Smooth muscle cell (in vitro differentiated cells): Measurements from ENCODE around the gene FAM217B. TPM values are rescaled to one million over a fixed set of nuclear protein-coding genes. Genes with fewer than 3 reads are reported as not detected.

Experiments
- DNase-seq: peaks from one replicate; lab custom pipeline; 2025; ENCODE audit not compliant: unreplicated experiment; lab: John Stamatoyannopoulos, UW
- H2AFZ ChIP-seq: fragments of 200-600 bp; sonication (generic); 2 replicates; pipeline ENCODE4 v1.6.0; 2016; ENCODE audit warnings: antibody characterized with exemption, low read depth, mild to moderate bottlenecking
- H3F3A ChIP-seq: fragments of 200-600 bp; sonication (generic); 2 replicates; pipeline ENCODE4 v1.6.0; 2017; ENCODE audit warnings: antibody characterized with exemption, low read depth
- H3K27ac ChIP-seq: fragments of 200-600 bp; sonication (generic); 2 replicates; pipeline ENCODE4 v1.5.1; 2016; ENCODE audit warnings: low read depth, mild to moderate bottlenecking
- H3K27me3 ChIP-seq: fragments of 200-600 bp; sonication (generic); 2 replicates; pipeline ENCODE4 v1.6.1; 2016; ENCODE audit warnings: low read depth, mild to moderate bottlenecking
- H3K36me3 ChIP-seq: fragments of 200-600 bp; sonication (generic); 2 replicates; pipeline ENCODE4 v1.5.1; 2016; ENCODE audit warnings: low read depth
- H3K4me1 ChIP-seq: fragments of 200-600 bp; sonication (generic); 2 replicates; pipeline ENCODE4 v1.5.1; 2016; ENCODE audit warnings: low read depth
- H3K4me2 ChIP-seq: fragments of 200-600 bp; sonication (generic); 2 replicates; pipeline ENCODE4 v1.6.0; 2016; ENCODE audit warnings: mild to moderate bottlenecking
- H3K4me3 ChIP-seq: fragments of 200-600 bp; sonication (generic); 2 replicates; pipeline ENCODE4 v1.5.1; 2016; ENCODE audit warnings: mild to moderate bottlenecking
- H3K79me2 ChIP-seq: fragments of 200-600 bp; sonication (generic); 2 replicates; pipeline ENCODE4 v1.6.0; 2016; ENCODE audit warnings: low read depth, mild to moderate bottlenecking
- H3K9ac ChIP-seq: fragments of 200-600 bp; sonication (generic); 2 replicates; pipeline ENCODE4 v1.6.0; 2016; ENCODE audit warnings: low read depth
- H3K9me3 ChIP-seq: fragments of 200-600 bp; sonication (generic); replicated peaks from 2 replicates; pipeline ENCODE4 v1.5.1; 2016; ENCODE audit warnings: low read depth
- H4K20me1 ChIP-seq: fragments of 200-600 bp; sonication (generic); 2 replicates; pipeline ENCODE4 v1.6.0; 2016; ENCODE audit warnings: low read depth
- WGBS: methylation state at CpG from one replicate; pipeline ENCODE4 v1.1.7; 2016; ENCODE audit warnings: low lambda C conversion rate; 5-methylcytosine and 5-hydroxymethylcytosine counted together
- polyA plus RNA-seq: library from polyadenylated mRNA; unstranded; fragments of >200 nt; fragmentation: Nextera tagmentation; extraction: Ambion mirVana; gene quantifications from 2 replicates; pipeline ENCODE4 v1.2.1, GENCODE V29; 2016
- total RNA-seq: library from RNA; depleted of rRNA; stranded (reverse); fragments of >200 nt; gene quantifications from 2 replicates; pipeline ENCODE4 v1.2.3, GENCODE V29; 2014
- TF ChIP-seq, protein P1 (sequence below): fragments of 200-600 bp; sonication (generic); IDR thresholded peaks from 2 replicates; pipeline ENCODE4 v1.5.1; 2017; ENCODE audit warnings: borderline replicate concordance, mild to moderate bottlenecking, antibody characterized with exemption; ENCODE audit not compliant: insufficient read depth, poor library complexity, severe bottlenecking

FAM217B gene
- total and polyA plus RNA-seq, 2 experiments from 2014 or later: 7.7 to 14.2 TPM

DNA sequence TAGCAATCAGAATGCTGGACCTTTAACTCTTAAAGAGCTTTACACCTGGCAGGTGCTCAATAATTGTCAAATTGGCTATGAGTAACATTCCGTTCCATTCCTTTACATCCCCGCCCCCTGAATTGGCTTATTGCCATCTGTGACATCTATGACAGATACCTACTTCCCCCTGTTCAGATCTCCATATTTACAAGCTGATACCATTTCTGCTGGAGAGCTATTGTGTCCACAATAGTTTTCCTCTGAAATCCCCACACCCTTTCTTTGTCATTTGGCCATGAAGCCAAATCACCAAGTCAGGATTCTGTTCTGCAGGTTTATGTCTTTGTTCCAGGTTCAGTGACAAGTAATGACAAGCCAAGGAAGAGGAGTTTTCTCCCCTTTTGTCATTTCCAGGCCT lies 21.2 kb downstream of the FAM217B start:
- TF ChIP-seq, protein P1, sequence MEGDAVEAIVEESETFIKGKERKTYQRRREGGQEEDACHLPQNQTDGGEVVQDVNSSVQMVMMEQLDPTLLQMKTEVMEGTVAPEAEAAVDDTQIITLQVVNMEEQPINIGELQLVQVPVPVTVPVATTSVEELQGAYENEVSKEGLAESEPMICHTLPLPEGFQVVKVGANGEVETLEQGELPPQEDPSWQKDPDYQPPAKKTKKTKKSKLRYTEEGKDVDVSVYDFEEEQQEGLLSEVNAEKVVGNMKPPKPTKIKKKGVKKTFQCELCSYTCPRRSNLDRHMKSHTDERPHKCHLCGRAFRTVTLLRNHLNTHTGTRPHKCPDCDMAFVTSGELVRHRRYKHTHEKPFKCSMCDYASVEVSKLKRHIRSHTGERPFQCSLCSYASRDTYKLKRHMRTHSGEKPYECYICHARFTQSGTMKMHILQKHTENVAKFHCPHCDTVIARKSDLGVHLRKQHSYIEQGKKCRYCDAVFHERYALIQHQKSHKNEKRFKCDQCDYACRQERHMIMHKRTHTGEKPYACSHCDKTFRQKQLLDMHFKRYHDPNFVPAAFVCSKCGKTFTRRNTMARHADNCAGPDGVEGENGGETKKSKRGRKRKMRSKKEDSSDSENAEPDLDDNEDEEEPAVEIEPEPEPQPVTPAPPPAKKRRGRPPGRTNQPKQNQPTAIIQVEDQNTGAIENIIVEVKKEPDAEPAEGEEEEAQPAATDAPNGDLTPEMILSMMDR: no peak
- H3K9me3 ChIP-seq: no peaks in the 10 kb centered on the region
- 94% methylated on average over 2 of the region's 2 CpGs for WGBS
- no peaks in the 10 kb centered on the region for H3K4me1 ChIP-seq
- H3F3A ChIP-seq: no peaks in the 10 kb centered on the region
- no peak overlapping the region for H3K4me3 ChIP-seq
- peak overlapping the region; percentile 33 for H3K27ac ChIP-seq
- H4K20me1 ChIP-seq: no peaks in the 10 kb centered on the region
- no peak overlapping the region for H2AFZ ChIP-seq
- no peak overlapping the region for H3K4me2 ChIP-seq
- no peaks in the 10 kb centered on the region for H3K27me3 ChIP-seq
- H3K36me3 ChIP-seq: no peaks in the 10 kb centered on the region
- H3K9ac ChIP-seq: no peak overlapping the region
- DNase-seq: no peak
- H3K79me2 ChIP-seq: no peaks in the 10 kb centered on the region

DNA sequence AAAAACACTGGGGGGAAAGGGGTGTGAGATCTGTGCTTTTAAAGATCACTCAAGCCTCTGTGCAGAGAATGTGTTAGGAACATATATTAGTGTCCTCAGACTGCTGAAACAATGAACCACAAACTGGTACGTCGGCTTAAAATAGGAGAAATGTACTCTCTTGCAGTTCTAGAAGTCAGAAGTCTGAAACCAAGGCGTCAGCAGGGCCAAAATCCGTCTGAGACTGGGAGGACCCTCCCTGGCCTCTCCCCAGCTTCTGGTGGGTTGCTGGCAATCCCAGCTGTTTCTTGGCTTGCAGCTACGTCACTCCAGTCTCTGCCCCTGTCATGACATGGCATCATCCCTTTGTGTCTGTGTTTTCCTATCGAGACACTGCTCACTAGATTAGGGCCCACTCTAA lies 22.0 kb downstream of the FAM217B start:
- TF ChIP-seq, protein P1: no peak
- Histone ChIP-seq H3K4me3 (no peak overlapping the region), H3K36me3 (no peaks in the 10 kb centered on the region), H4K20me1 (no peaks in the 10 kb centered on the region), H3F3A (no peaks in the 10 kb centered on the region), H3K27me3 (no peaks in the 10 kb centered on the region), H3K4me1 (no peaks in the 10 kb centered on the region), H3K9me3 (no peaks in the 10 kb centered on the region), H3K79me2 (no peaks in the 10 kb centered on the region), H3K27ac (peak overlapping the region; percentile 33), H3K4me2 (no peak overlapping the region), H2AFZ (no peak overlapping the region), H3K9ac (no peak overlapping the region)
- WGBS: 84% methylated on average over 6 of the region's 6 CpGs
- no peak for DNase-seq

DNA sequence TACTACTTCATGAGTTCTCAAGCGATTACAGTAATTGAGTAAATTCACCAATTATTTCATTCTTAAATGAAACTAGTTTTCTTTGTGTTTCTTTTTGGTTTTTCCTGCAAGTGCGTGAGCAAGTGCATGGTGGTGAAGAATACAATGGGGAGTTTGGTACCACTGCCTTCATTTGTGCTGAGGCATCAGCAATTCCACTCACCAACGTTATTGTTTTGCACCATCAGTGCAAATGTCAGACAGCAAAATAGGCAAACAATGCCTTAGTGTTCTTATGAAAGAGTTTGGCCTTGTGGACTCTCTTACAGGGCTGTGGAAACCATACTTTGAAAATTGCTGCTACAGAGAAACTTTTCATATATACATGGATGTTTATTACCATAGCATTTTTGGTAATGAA lies 26.2 kb downstream of the FAM217B start:
- TF ChIP-seq, protein P1: no peak
- Histone ChIP-seq H2AFZ (no peak overlapping the region), H3K27ac (no peak overlapping the region), H3K4me2 (no peak overlapping the region), H3F3A (no peaks in the 10 kb centered on the region), H4K20me1 (no peaks in the 10 kb centered on the region), H3K79me2 (no peaks in the 10 kb centered on the region), H3K9ac (no peak overlapping the region), H3K9me3 (no peaks in the 10 kb centered on the region), H3K36me3 (no peaks in the 10 kb centered on the region), H3K4me1 (no peaks in the 10 kb centered on the region), H3K27me3 (no peaks in the 10 kb centered on the region), H3K4me3 (no peak overlapping the region)
- WGBS: 89% methylated on average over 3 of the region's 3 CpGs
- DNase-seq: no peak

DNA sequence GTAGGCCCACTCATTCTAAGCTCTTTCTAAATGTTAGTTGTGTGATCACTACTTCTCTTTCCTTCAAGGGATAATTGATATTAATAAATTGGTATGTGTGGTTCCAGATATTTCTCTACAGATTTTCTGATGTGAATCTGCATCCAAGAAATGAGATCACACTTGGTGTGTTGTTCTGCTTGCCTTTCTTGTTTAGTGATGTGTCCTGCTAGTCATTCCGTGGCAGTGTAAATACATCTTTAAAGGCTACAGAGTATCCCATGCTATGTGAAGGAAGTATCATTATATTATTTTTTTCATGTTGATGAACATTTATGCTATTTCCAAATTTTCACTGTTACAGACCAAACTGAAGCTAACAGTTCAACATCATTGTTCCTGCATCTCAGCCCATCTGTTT lies 31.2 kb downstream of the FAM217B start:
- TF ChIP-seq, protein P1: no peak
- Histone ChIP-seq H2AFZ (no peak overlapping the region), H3K9ac (no peak overlapping the region), H3K27ac (peak overlapping the region; percentile 66), H3K9me3 (no peaks in the 10 kb centered on the region), H3K79me2 (no peaks in the 10 kb centered on the region), H3K4me1 (no peaks in the 10 kb centered on the region), H3K4me2 (no peak overlapping the region), H3K4me3 (no peak overlapping the region), H3F3A (no peaks in the 10 kb centered on the region), H4K20me1 (no peaks in the 10 kb centered on the region), H3K27me3 (no peaks in the 10 kb centered on the region), H3K36me3 (no peaks in the 10 kb centered on the region)
- WGBS: 86% methylated on average over 1 of the region's 1 CpG
- DNase-seq: no peak
